Vagina (tissue), 2 donors: Measurements from ENCODE around the gene LYZL2. TPM values are rescaled to one million over a fixed set of nuclear protein-coding genes. Genes with fewer than 3 reads are reported as not detected.
A peak's percentile ranks its signal among the peaks of the same experiment; 100 is the strongest.
"Not testable (repeated sequence)": the region's sequence is repeated elsewhere in the genome, so short reads cannot be mapped to it uniquely, and the experiment has no call there.

Source experiments
- DNase-seq, 2 donors: peaks; one replicate each; pipeline ENCODE4 v3.0.0-alpha.2; 2017; ENCODE audit errors: extremely low spot score in 2 of 2
- H3K27ac ChIP-seq: fragments of 200-600 bp; sonication (generic); one replicate; pipeline ENCODE4 v1.5.1; 2019
- H3K27me3 ChIP-seq: fragments of 200-600 bp; sonication (generic); one replicate; pipeline ENCODE4 v1.5.1; 2019
- H3K36me3 ChIP-seq, 2 donors: fragments of 200-600 bp; sonication (generic); one replicate each; pipeline ENCODE4 v1.5.1; 2017 to 2019
- H3K4me1 ChIP-seq: fragments of 200-600 bp; sonication (generic); one replicate; pipeline ENCODE4 v1.5.1; 2019
- H3K4me3 ChIP-seq, 2 donors: fragments of 200-600 bp; sonication (generic); 1 replicate in 1 of 2; 2 replicates in 1 of 2; pipeline ENCODE4 v1.5.1; 2016 to 2019
- H3K9me3 ChIP-seq: fragments of 200-600 bp; sonication (generic); one replicate; pipeline ENCODE4 v1.5.1; 2019
- POLR2A ChIP-seq, 2 donors: fragments of 450-650 bp; IDR thresholded peaks; one replicate each; pipeline ENCODE4 v1.6.1; 2017; ENCODE audit warnings: antibody characterized with exemption in 2 of 2, mild to moderate bottlenecking in 2 of 2, moderate library complexity in 2 of 2
- POLR2AphosphoS5 ChIP-seq, 2 donors: sonication (generic); formaldehyde crosslinking; IDR thresholded peaks; one replicate each; pipeline ENCODE4 v1.9.0; 2017; ENCODE audit warnings: antibody characterized with exemption in 2 of 2, mild to moderate bottlenecking in 2 of 2, low read depth in 1 of 2; ENCODE audit not compliant: insufficient read depth in 1 of 2
- intact Hi-C: fragments of 100-400 bp; cut with DNase I; formaldehyde crosslinking; loops from one replicate; pipeline ENCODE4 v1.15.1; 2023
- total RNA-seq: library from RNA; depleted of rRNA; stranded (reverse); fragments of >200 nt; gene quantifications from one replicate; pipeline ENCODE4 v1.2.3, GENCODE V29; 2016
- TF ChIP-seq, protein P1 (sequence below), 3 experiments: fragments of 450-650 bp in 2 of 3; fragments of 200-600 bp in 1 of 3; sonication (generic) in 1 of 3; IDR thresholded peaks; one replicate each; pipeline ENCODE4 v1.5.1; 2017 to 2019; ENCODE audit warnings: antibody characterized with exemption in 3 of 3, mild to moderate bottlenecking in 2 of 3, moderate library complexity in 2 of 3

Gene LYZL2
- total RNA-seq, 1 donor from 2014 or later: not detected

DNA sequence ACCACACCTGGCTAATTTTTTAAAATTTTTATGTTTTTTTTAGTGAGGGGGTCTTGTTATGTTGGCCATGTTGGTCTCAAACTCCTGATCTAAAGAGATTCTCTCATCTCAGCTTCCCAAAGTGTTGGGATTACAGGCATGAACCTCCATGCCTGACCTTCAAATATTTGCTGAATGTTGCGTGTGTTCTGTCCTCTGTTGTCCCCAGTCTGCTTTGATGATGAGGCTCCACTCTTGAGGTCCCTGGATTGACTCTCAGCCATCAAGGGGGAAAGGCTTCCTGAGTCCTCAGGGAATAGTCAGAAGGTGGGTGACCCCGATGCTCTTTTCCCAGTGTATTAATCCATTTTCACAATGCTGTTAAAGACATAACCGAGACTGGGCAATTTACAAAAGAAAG, 26.0 kb downstream of the LYZL2 start:
- H3K4me3 ChIP-seq: no peak overlapping the region
- no peak for TF ChIP-seq POLR2A (IDR thresholded peaks at IDR 0.05)
- TF ChIP-seq, protein P1, sequence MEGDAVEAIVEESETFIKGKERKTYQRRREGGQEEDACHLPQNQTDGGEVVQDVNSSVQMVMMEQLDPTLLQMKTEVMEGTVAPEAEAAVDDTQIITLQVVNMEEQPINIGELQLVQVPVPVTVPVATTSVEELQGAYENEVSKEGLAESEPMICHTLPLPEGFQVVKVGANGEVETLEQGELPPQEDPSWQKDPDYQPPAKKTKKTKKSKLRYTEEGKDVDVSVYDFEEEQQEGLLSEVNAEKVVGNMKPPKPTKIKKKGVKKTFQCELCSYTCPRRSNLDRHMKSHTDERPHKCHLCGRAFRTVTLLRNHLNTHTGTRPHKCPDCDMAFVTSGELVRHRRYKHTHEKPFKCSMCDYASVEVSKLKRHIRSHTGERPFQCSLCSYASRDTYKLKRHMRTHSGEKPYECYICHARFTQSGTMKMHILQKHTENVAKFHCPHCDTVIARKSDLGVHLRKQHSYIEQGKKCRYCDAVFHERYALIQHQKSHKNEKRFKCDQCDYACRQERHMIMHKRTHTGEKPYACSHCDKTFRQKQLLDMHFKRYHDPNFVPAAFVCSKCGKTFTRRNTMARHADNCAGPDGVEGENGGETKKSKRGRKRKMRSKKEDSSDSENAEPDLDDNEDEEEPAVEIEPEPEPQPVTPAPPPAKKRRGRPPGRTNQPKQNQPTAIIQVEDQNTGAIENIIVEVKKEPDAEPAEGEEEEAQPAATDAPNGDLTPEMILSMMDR (IDR thresholded peaks at IDR 0.05): no peak
- TF ChIP-seq POLR2AphosphoS5 (IDR thresholded peaks at IDR 0.05; ENCODE audit: insufficient read depth in 1 of 2, low read depth in 1 of 2): no peak
- H3K9me3 ChIP-seq: no peaks in the 10 kb centered on the region
- no peaks in the 10 kb centered on the region for H3K4me1 ChIP-seq
- no peak overlapping the region for H3K27ac ChIP-seq
- no peaks in the 10 kb centered on the region for H3K36me3 ChIP-seq
- DNase-seq: no peak
- no peaks in the 10 kb centered on the region for H3K27me3 ChIP-seq
- intact Hi-C loops: no loop called here

- H3K4me1 ChIP-seq: no peaks in the 10 kb centered on the region
- H3K27me3 ChIP-seq: no peaks in the 10 kb centered on the region
- H3K9me3 ChIP-seq: no peaks in the 10 kb centered on the region
- no peak overlapping the region for H3K4me3 ChIP-seq
- no peak for DNase-seq
- no peak overlapping the region for H3K27ac ChIP-seq
- H3K36me3 ChIP-seq: no peaks in the 10 kb centered on the region
- intact Hi-C loops: no loop called here
- TF ChIP-seq POLR2AphosphoS5 (IDR thresholded peaks at IDR 0.05; ENCODE audit: insufficient read depth in 1 of 2, low read depth in 1 of 2): no peak
- TF ChIP-seq, protein P1 (IDR thresholded peaks at IDR 0.05): no peak
- no peak for TF ChIP-seq POLR2A (IDR thresholded peaks at IDR 0.05)
Observed at GRCh38 chr10:30602747-30603146, 26.8 kb downstream of the LYZL2 start.

DNA sequence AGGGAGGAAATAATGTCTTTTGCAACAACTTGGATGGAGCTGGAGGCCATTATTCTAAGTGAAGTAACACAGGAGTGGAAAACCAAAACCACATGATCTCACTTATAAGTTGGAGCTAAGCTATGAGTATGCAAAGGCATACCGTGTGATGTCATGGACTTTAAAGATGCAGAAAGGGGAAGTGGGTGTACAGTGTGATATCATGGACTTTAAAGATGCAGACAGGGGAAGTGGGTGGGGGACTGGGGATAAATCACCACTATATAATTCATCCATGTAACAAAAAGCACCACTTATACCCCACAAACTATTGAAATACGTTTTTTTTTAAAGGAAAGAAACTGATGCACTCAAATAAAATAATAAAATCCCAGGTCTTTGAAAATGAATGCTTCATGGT, 29.5 kb downstream of the LYZL2 start:
- DNase-seq: no peak
- intact Hi-C loops: no loop called here
- Histone ChIP-seq H3K27ac (no peak overlapping the region), H3K4me1 (no peaks in the 10 kb centered on the region), H3K9me3 (no peaks in the 10 kb centered on the region), H3K4me3 (no peak overlapping the region), H3K27me3 (no peaks in the 10 kb centered on the region), H3K36me3 (no peaks in the 10 kb centered on the region)
- no peak for TF ChIP-seq POLR2AphosphoS5 (IDR thresholded peaks at IDR 0.05; ENCODE audit: insufficient read depth in 1 of 2, low read depth in 1 of 2)
- TF ChIP-seq POLR2A (IDR thresholded peaks at IDR 0.05): no peak
- TF ChIP-seq, protein P1 (IDR thresholded peaks at IDR 0.05): no peak

- no peaks in the 10 kb centered on the region for H3K9me3 ChIP-seq
- no peak overlapping the region for H3K27ac ChIP-seq
- no peak overlapping the region for H3K4me3 ChIP-seq
- H3K27me3 ChIP-seq: no peaks in the 10 kb centered on the region
- no peaks in the 10 kb centered on the region for H3K36me3 ChIP-seq
- DNase-seq: peak in 1 of 2 donors; percentile 22
- H3K4me1 ChIP-seq: no peaks in the 10 kb centered on the region
- intact Hi-C loops: no loop called here
- TF ChIP-seq, protein P1 (IDR thresholded peaks at IDR 0.05): no peak
- TF ChIP-seq POLR2AphosphoS5 (IDR thresholded peaks at IDR 0.05; ENCODE audit: insufficient read depth in 1 of 2, low read depth in 1 of 2) (no peak), POLR2A (IDR thresholded peaks at IDR 0.05) (no peak)
Observed at GRCh38 chr10:30598105-30598776, 31.3 kb downstream of the LYZL2 start.

DNA sequence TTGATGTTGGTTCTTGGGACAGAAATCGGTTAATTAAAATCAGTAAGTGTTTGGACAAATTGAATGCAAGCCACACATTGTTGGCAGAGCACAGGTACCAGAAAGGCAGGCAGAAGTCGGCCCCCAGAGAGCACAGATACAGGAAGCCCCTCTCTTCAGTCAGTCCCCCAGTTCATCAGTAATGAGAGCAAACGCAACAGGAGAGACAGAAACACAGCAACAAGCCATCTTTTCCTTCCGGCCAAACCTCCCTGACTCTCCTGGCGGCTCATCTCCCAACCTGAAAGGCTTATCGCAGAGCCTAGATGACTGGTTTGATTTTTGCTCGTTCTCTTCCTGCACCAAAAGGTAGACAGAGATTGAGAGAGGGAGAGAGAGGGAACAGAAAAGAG, 32.1 kb downstream of the LYZL2 start:
- H3K27me3 ChIP-seq, H3K9me3 ChIP-seq, DNase-seq, H3K27ac ChIP-seq, H3K36me3 ChIP-seq, H3K4me3 ChIP-seq, intact Hi-C loops, H3K4me1 ChIP-seq: not testable (repeated sequence)

DNA sequence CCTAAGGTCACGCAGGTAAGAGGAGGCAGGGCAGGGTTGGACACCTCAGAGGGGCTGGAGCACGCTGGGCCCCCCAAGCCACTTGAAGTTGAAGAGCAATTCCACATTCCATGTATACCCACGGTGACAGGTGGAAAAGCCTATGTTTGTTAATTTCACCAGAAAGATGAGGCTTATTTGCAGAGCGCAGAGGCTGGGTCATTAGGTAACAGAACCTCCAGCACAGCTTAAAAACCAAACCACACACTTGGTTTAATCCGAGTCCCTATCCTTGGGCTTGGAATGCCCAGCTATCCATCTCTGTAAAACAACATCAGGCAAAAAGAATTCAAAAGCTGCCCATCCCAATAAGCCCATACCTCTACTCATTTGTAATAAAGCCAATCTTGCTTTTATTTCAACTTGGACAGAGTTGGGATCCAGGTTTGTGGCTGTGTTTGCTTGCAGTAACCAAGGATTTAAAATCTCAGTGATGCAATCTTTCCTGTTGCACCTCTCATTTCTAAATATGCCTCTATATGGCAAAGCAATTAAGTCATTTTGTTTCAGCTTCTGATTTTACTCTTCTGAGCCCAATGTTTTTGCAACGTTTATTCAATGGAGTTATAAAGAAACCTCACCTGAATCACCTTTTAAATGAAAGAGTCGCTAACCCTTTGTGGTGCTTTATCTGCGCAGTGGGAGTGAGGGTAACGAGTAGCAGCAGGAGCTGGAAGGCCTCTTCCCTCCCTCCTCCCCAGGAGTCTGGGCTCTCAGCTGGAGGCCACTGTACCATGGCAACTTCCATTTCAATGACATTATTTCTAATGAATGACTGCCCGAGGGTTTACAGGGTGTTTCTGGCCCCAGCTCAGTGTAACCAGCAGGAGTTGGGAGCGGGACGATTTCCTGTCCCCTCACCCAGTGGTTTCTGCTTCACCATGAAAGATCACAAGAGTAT, 32.8 kb downstream of the LYZL2 start:
- H3K4me3 ChIP-seq, intact Hi-C loops, H3K9me3 ChIP-seq, H3K36me3 ChIP-seq, H3K27ac ChIP-seq, DNase-seq, H3K27me3 ChIP-seq, H3K4me1 ChIP-seq: not testable (repeated sequence)
